K562 (cell line): ENCODE data around the gene TTLL12. TPM values are rescaled to one million over a fixed set of nuclear protein-coding genes. Genes with fewer than 3 reads are reported as not detected.

Source experiments
- ATAC-seq: fragments of 200-7000 bp; cut with Tn5 transposase; 3 replicates; pipeline ENCODE4 v1.9.1; 2020; ENCODE audit warnings: moderate library complexity
- BruUV-seq: library from RNA; stranded (reverse); fragments of 400-500 nt; replicated peaks from 2 replicates; lab custom pipeline; 2021; lab: Mats Ljungman, UMichigan
- CTCF ChIA-PET: fragments of 300-600 bp; formaldehyde crosslinking; extraction: SDS; loops from one replicate; lab custom pipeline; 2021; ENCODE audit warnings: low intra/inter-chr PET ratio; lab: Yijun Ruan, JAX
- POLR2A ChIA-PET: fragments of 300-600, 350-650 bp; sonication (Branson Sonifier 250); formaldehyde crosslinking; extraction: SDS; loops from one replicate; lab custom pipeline; 2021; ENCODE audit warnings: antibody characterized with exemption, inconsistent platforms; lab: Yijun Ruan, JAX
- DNase-seq, 4 experiments: peaks; one replicate each; pipeline versions ENCODE4 v3.0.0 to v3.0.0-alpha.2; 2011 to 2018; ENCODE audit warnings: low spot score in 3 of 4, mixed read lengths in 3 of 4; ENCODE audit errors: extremely low read depth in 1 of 4
- FAIRE-seq: peaks from 2 replicates; lab custom pipeline; 2011; peaks lifted over from hg19 to GRCh38; lab: Jason Lieb, UNC
- H2AFZ ChIP-seq: 2 replicates; pipeline ENCODE4 v1.6.0; 2011; ENCODE audit warnings: low read depth, low read length, control low read depth, inconsistent platforms
- H3K27ac ChIP-seq: fragments of 200-600 bp; 3 replicates; pipeline ENCODE4 v1.8.0; 2011; ENCODE audit warnings: low read depth, mild to moderate bottlenecking, control low read depth, inconsistent platforms, low read length, moderate library complexity, mixed read lengths; ENCODE audit errors: extremely low read depth
- H3K27me3 ChIP-seq, 2 experiments: fragments of 300-600 bp in 1 of 2; 2 replicates in 1 of 2; 3 replicates in 1 of 2; pipeline versions ENCODE4 v1.6.0 to v1.8.0; 2011; ENCODE audit warnings: inconsistent platforms in 2 of 2, low read length in 2 of 2, mild to moderate bottlenecking in 1 of 2, mixed read lengths in 1 of 2, moderate library complexity in 1 of 2; ENCODE audit not compliant: control insufficient read depth in 2 of 2, insufficient read depth in 2 of 2
- H3K36me3 ChIP-seq: fragments of 300-600 bp; 3 replicates; pipeline ENCODE4 v1.8.0; 2011; ENCODE audit warnings: mild to moderate bottlenecking, low read length, inconsistent platforms; ENCODE audit not compliant: control insufficient read depth, insufficient read depth
- H3K4me1 ChIP-seq, 2 experiments: fragments of 200-600 bp in 1 of 2; replicated peaks in 1 of 2; 2 replicates in 1 of 2; 3 replicates in 1 of 2; pipeline versions ENCODE4 v1.5.1 to v1.8.0; 2011; ENCODE audit warnings: inconsistent platforms in 2 of 2, low read length in 2 of 2, mild to moderate bottlenecking in 1 of 2, mixed read lengths in 1 of 2, moderate library complexity in 1 of 2; ENCODE audit not compliant: control insufficient read depth in 2 of 2, insufficient read depth in 2 of 2
- H3K4me2 ChIP-seq: 2 replicates; pipeline ENCODE4 v1.6.1; 2011; ENCODE audit warnings: low read length, control low read depth, inconsistent platforms, mixed read lengths; ENCODE audit not compliant: insufficient read depth
- H3K4me3 ChIP-seq: fragments of 200-600 bp; sonication (generic), shearing (Covaris generic); 2 replicates; pipeline ENCODE4 v1.5.1; 2016; ENCODE audit warnings: control low read depth, inconsistent platforms
- H3K79me2 ChIP-seq: fragments of 200-600 bp; 3 replicates; pipeline ENCODE4 v1.8.0; 2011; ENCODE audit warnings: low read length, inconsistent platforms; ENCODE audit not compliant: control insufficient read depth, insufficient read depth
- H3K9ac ChIP-seq, 2 experiments: 2 replicates each; pipeline versions ENCODE4 v1.6.0 to v1.6.1; 2011; ENCODE audit warnings: low read depth in 2 of 2, low read length in 2 of 2, control low read depth in 1 of 2, inconsistent platforms in 1 of 2, mild to moderate bottlenecking in 1 of 2, mixed read lengths in 1 of 2; ENCODE audit not compliant: insufficient read depth in 1 of 2
- H3K9me1 ChIP-seq: one replicate; pipeline ENCODE4 v1.6.0; 2011; ENCODE audit warnings: inconsistent platforms, mild to moderate bottlenecking, low read length, moderate library complexity; ENCODE audit not compliant: control insufficient read depth, insufficient read depth
- H3K9me3 ChIP-seq: replicated peaks from 2 replicates; pipeline ENCODE4 v1.5.1; 2011; ENCODE audit warnings: low read depth, low read length, inconsistent platforms; ENCODE audit not compliant: control insufficient read depth, insufficient read depth
- H4K20me1 ChIP-seq: replicated peaks from 2 replicates; pipeline ENCODE4 v1.6.1; 2011; ENCODE audit warnings: low read length, inconsistent platforms, mixed read lengths; ENCODE audit not compliant: control insufficient read depth, insufficient read depth
- ARID3A ChIP-seq: IDR thresholded peaks from 2 replicates; pipeline ENCODE4 v1.6.1; 2012; ENCODE audit warnings: low read depth, low read length, improper control_type of control experiment, borderline replicate concordance
- MEF2A ChIP-seq: IDR thresholded peaks from 2 replicates; pipeline ENCODE4 v1.6.1; 2011; ENCODE audit warnings: low read depth, mild to moderate bottlenecking, low read length, moderate library complexity; ENCODE audit not compliant: control insufficient read depth
- MIER1 ChIP-seq: fragments of 450-650 bp; IDR thresholded peaks from 2 replicates; pipeline ENCODE4 v1.6.1; 2016; ENCODE audit warnings: antibody characterized with exemption, mild to moderate bottlenecking, low read depth
- NFYB ChIP-seq: IDR thresholded peaks from 2 replicates; pipeline ENCODE4 v1.6.1; 2011; ENCODE audit warnings: mild to moderate bottlenecking, moderate library complexity; ENCODE audit not compliant: insufficient read length; ENCODE audit errors: extremely low read depth
- SNIP1 ChIP-seq: fragments of 450-650 bp; IDR thresholded peaks from 2 replicates; pipeline ENCODE4 v1.7.1; 2017; ENCODE audit warnings: low read depth, mild to moderate bottlenecking
- TFAM ChIP-seq: fragments of 250-450 bp; sonication (Bioruptor Pico); conservative IDR thresholded peaks from 2 replicates; pipeline ENCODE4 v1.5.0; 2021; ENCODE audit warnings: mild to moderate bottlenecking, moderate library complexity
- THRA ChIP-seq: fragments of 450-650 bp; IDR thresholded peaks from 2 replicates; pipeline ENCODE4 v1.6.1; 2017; ENCODE audit warnings: mild to moderate bottlenecking, moderate library complexity
- ZFP91 ChIP-seq: sonication (generic); formaldehyde crosslinking; IDR thresholded peaks from 2 replicates; pipeline ENCODE4 v1.8.0; 2022; ENCODE audit warnings: mild to moderate bottlenecking, missing genetic modification reagents
- WGBS: fragments of 100-300 bp; shearing (Covaris generic); methylation state at CpG from one replicate; pipeline ENCODE4 v1.1.6; 2016; ENCODE audit warnings: low coverage, mixed read lengths; ENCODE audit not compliant: insufficient coverage; ENCODE audit errors: missing lambda C conversion rate; 5-methylcytosine and 5-hydroxymethylcytosine counted together
- in situ Hi-C: fragments of 300-500 bp; cut with MboI; formaldehyde crosslinking; loops from 4 replicates; pipeline ENCODE4 v1.15.0; 2018; ENCODE audit warnings: inconsistent platforms, mixed read lengths
- intact Hi-C: fragments of 100-400 bp; cut with micrococcal nuclease; formaldehyde crosslinking; loops from 2 replicates; pipeline ENCODE4 v1.14.2; 2022
- polyA plus RNA-seq, 8 experiments: library from polyadenylated mRNA; depleted of rRNA in 4 of 8; stranded (reverse) in 5 of 8; unstranded in 3 of 8; fragments of >200 nt; fragmentation: Nextera tagmentation in 2 of 8; fragmentation: Illumina TruSeq in 1 of 8; extraction: Ambion mirVana in 2 of 8; extraction: Trizol in 1 of 8; gene quantifications; 2 replicates each; pipeline versions ENCODE4 v1.2.1 to v1.2.3, GENCODE V29; 2011 to 2014; ENCODE audit warnings: inconsistent platforms in 1 of 8, missing spikeins in 1 of 8
- total RNA-seq, 7 experiments: library from RNA; depleted of rRNA in 6 of 7; stranded (reverse); fragments of >200 nt in 6 of 7; fragmentation: Illumina TruSeq in 2 of 7; extraction: Trizol in 2 of 7; gene quantifications; 2 replicates each; pipeline versions ENCODE4 v1.2.1 to v1.2.3, GENCODE V29; 2011 to 2021; ENCODE audit warnings: low replicate concordance in 1 of 7
- TF ChIP-seq, protein P1 (sequence below): fragments of 450-650 bp; IDR thresholded peaks from 2 replicates; pipeline ENCODE4 v1.6.1; 2018; ENCODE audit warnings: mild to moderate bottlenecking, low read depth; ENCODE audit not compliant: partially characterized antibody

TTLL12 gene
- total and polyA plus RNA-seq, 9 of the 15 experiments (the other 6 are each of a cell fraction or from before 2014, with no cell fraction given), result 1.3 to 128 (median 43.0) TPM

DNA sequence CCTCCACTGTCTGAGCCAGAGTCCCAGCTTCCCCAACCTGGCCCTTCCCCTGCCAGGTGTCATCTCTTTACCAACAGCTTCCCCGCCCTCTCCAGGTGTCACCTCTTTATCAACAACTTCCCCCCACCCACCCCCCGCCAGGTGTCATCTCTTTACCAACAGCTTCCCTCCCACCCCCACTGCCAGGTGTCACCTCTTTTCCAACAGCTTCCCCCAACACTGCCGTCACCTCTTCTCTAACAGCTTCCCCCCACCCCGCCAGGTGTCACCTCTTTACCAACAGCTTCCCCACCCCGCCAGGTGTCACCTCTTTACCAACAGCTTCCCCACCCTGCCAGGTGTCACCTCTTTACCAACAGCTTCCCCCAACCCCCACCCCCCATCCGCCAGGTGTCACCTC, 29.8 kb upstream of the TTLL12 start:
- intact Hi-C loops, result no loop called here
- no peak for ATAC-seq
- POLR2A ChIA-PET, result interaction anchor here (0.7 to 0.8 kb wide), 2 partner anchors 14 to 601 kb away, joined by 3 read pairs; no protein-coding TSS in a partner anchor
- no peaks in the 10 kb centered on the region for H3K36me3 ChIP-seq
- no TSS peak for BruUV-seq
- H4K20me1 ChIP-seq, result no peaks in the 10 kb centered on the region
- no peak overlapping the region for H2AFZ ChIP-seq
- no peaks in the 10 kb centered on the region for H3K79me2 ChIP-seq
- WGBS, result 60% methylated on average over 1 of the region's 6 CpGs
- H3K27me3 ChIP-seq, result peaks cover 0 to 4% of the 10 kb centered on the region in 2 experiments; a peak in 1 of 5 replicates
- no peaks in the 10 kb centered on the region for H3K9me3 ChIP-seq
- no peak overlapping the region for H3K4me2 ChIP-seq
- TF ChIP-seq, protein P1, sequence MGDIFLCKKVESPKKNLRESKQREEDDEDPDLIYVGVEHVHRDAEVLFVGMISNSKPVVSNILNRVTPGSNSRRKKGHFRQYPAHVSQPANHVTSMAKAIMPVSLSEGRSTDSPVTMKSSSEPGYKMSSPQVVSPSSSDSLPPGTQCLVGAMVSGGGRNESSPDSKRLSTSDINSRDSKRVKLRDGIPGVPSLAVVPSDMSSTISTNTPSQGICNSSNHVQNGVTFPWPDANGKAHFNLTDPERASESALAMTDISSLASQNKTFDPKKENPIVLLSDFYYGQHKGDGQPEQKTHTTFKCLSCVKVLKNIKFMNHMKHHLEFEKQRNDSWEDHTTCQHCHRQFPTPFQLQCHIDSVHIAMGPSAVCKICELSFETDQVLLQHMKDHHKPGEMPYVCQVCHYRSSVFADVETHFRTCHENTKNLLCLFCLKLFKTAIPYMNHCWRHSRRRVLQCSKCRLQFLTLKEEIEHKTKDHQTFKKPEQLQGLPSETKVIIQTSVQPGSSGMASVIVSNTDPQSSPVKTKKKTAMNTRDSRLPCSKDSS, result no peak
- TF ChIP-seq SNIP1 (no peak), MIER1 (no peak)
- in situ Hi-C loops, result no loop called here
- CTCF ChIA-PET, result no interaction called here
- no peak overlapping the region for H3K27ac ChIP-seq
- DNase-seq, result no peak
- H3K9me1 ChIP-seq, result no peaks in the 10 kb centered on the region
- no peak overlapping the region for H3K4me3 ChIP-seq
- H3K4me1 ChIP-seq, result peaks cover 4 to 46% of the 10 kb centered on the region in 2 experiments; a peak in 3 of 5 replicates
- FAIRE-seq, result no peak
- H3K9ac ChIP-seq, result no peak overlapping the region

DNA sequence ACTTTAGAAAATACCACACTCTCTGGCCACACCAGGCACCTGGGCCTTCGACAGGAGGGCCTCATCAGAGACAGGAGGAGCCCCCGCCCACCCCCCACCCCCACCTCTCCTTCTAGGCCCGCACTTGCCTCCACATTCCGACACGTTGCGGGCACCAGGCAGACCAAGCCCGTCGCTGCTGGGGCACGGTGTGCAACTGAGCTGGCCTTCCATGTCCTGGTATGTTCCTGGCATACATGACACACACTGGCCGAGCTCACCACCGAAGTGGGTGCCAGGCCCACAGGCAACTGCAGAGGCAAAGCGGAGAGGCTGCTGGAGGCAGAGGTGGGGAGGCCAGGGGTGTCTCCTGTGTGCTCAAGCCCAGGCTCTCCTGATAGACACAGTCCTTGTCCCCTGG, 27.0 kb upstream of the TTLL12 start:
- H3K4me2 ChIP-seq, result no peak overlapping the region
- H3K9ac ChIP-seq, result no peak overlapping the region
- no peaks in the 10 kb centered on the region for H3K9me3 ChIP-seq
- intact Hi-C loops (no loop called here), in situ Hi-C loops (no loop called here)
- POLR2A ChIA-PET, result no interaction called here
- 0% methylated on average over 1 of the region's 12 CpGs for WGBS
- H3K36me3 ChIP-seq, result no peaks in the 10 kb centered on the region
- H3K27ac ChIP-seq, result no peak overlapping the region
- peaks cover 0 to 4% of the 10 kb centered on the region in 2 experiments; a peak in 1 of 5 replicates for H3K27me3 ChIP-seq
- no peaks in the 10 kb centered on the region for H3K9me1 ChIP-seq
- no peaks in the 10 kb centered on the region for H4K20me1 ChIP-seq
- peaks cover 2 to 52% of the 10 kb centered on the region in 2 experiments; a peak in 3 of 5 replicates for H3K4me1 ChIP-seq
- CTCF ChIA-PET, result no interaction called here
- H2AFZ ChIP-seq, result no peak overlapping the region
- BruUV-seq, result no TSS peak
- ATAC-seq, result no peak
- H3K79me2 ChIP-seq, result no peaks in the 10 kb centered on the region
- no peak for DNase-seq
- no peak for FAIRE-seq
- no peak overlapping the region for H3K4me3 ChIP-seq
- TF ChIP-seq ARID3A (no peak), MEF2A (no peak), THRA (no peak), TFAM (CRISPR knock-in tag) (no peak), ZFP91 (CRISPR knock-in tag) (no peak), NFYB (no peak)
